Hepatocyte (in vitro differentiated cells): ENCODE measurements around the gene FRY.

Source experiments
- CTCF ChIP-seq: fragments of 200-600 bp; sonication (generic); IDR thresholded peaks from 2 replicates; pipeline ENCODE4 v1.5.1; 2016; ENCODE audit warnings: antibody characterized with exemption, mild to moderate bottlenecking; ENCODE audit not compliant: poor library complexity
- EZH2phosphoT487 ChIP-seq: fragments of 200-600 bp; sonication (generic); IDR thresholded peaks from one replicate; pipeline ENCODE4 v1.6.1; 2018; ENCODE audit warnings: antibody characterized with exemption, mild to moderate bottlenecking, low read depth, moderate library complexity; ENCODE audit not compliant: unreplicated experiment, severe bottlenecking

GRCh38 chr13:32347651-32348050 is 316.1 kb downstream of the FRY start:
- TF ChIP-seq EZH2phosphoT487 (no peak), CTCF (no peak)
